ENCODE results near the gene MAP3K7CL. TPM values are rescaled to one million over a fixed set of nuclear protein-coding genes. Genes with fewer than 3 reads are reported as not detected.

MAP3K7CL gene
- polyA plus RNA-seq, 1 experiment: 11.0 TPM

DNA sequence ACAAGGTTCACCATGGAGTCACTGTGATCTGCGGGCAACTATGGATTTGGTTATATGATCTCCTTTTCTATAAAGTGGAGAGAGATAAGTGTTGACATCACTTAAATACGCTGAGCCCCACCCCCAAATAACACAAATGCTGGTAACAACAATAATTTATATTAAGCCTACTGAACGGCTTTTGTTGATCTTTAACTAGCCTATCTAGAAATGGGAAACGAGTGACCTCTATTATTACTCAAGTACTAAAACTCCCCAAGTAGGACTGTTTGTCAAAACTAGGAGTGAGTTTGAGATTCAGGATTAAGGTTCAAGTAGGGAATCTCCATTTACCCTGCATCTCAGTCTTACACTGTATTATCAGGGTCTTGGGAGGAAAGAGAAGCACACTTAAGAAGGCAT is 52.2 kb downstream of the MAP3K7CL start:
- no peak for DNase-seq (ENCODE audit: low read depth, low spot score)
- peak overlapping the region; percentile 82 for H3K27ac ChIP-seq (ENCODE audit: low read depth, low read length)
- H3K27me3 ChIP-seq (ENCODE audit: control insufficient read depth, insufficient read depth, low read length): no peaks in the 10 kb centered on the region
- ChIA-PET POLR2A (interaction anchor here (0.8 to 1.5 kb wide), 5 partner anchors 14 to 156 kb away, joined by 3 to 13 read pairs (median 3); partner anchors contain the start of gene BACH1), CTCF (interaction anchor here (1.3 kb wide), 1 partner anchor 189 kb away, joined by 3 read pairs; no protein-coding TSS in a partner anchor)
- H3K9me3 ChIP-seq (ENCODE audit: control insufficient read depth, insufficient read depth, low read length): no peaks in the 10 kb centered on the region
- TF ChIP-seq CTCF (IDR thresholded peaks at IDR 0.05; ENCODE audit: low read depth, low read length): no peak
- H3K4me3 ChIP-seq (ENCODE audit: low read depth, low read length): peak overlapping the region; percentile 11; the same call in 1 of the 2 replicates

GRCh38 chr21:29184037-29184436 is 53.6 kb downstream of the MAP3K7CL start:
- DNase-seq (ENCODE audit: low read depth, low spot score): no peak
- POLR2A ChIA-PET: no interaction called here
- no peaks in the 10 kb centered on the region for H3K27me3 ChIP-seq (ENCODE audit: control insufficient read depth, insufficient read depth, low read length)
- H3K9me3 ChIP-seq (ENCODE audit: control insufficient read depth, insufficient read depth, low read length): no peaks in the 10 kb centered on the region
- H3K27ac ChIP-seq (ENCODE audit: low read depth, low read length): no peak overlapping the region
- TF ChIP-seq CTCF (IDR thresholded peaks at IDR 0.05; ENCODE audit: low read depth, low read length): no peak
- H3K4me3 ChIP-seq (ENCODE audit: low read depth, low read length): no peak overlapping the region
- CTCF ChIA-PET: no interaction called here

GRCh38 chr21:29185172-29185571 is 54.7 kb downstream of the MAP3K7CL start:
- Histone ChIP-seq H3K9me3 (ENCODE audit: control insufficient read depth, insufficient read depth, low read length) (no peaks in the 10 kb centered on the region), H3K27me3 (ENCODE audit: control insufficient read depth, insufficient read depth, low read length) (no peaks in the 10 kb centered on the region), H3K4me3 (ENCODE audit: low read depth, low read length) (no peak overlapping the region), H3K27ac (ENCODE audit: low read depth, low read length) (no peak overlapping the region)
- POLR2A ChIA-PET: no interaction called here
- TF ChIP-seq CTCF (IDR thresholded peaks at IDR 0.05; ENCODE audit: low read depth, low read length): no peak
- no peak for DNase-seq (ENCODE audit: low read depth, low spot score)
- CTCF ChIA-PET: interaction anchor here (1.1 kb wide), 1 partner anchor 12 kb away, joined by 3 read pairs; no protein-coding TSS in a partner anchor

DNA sequence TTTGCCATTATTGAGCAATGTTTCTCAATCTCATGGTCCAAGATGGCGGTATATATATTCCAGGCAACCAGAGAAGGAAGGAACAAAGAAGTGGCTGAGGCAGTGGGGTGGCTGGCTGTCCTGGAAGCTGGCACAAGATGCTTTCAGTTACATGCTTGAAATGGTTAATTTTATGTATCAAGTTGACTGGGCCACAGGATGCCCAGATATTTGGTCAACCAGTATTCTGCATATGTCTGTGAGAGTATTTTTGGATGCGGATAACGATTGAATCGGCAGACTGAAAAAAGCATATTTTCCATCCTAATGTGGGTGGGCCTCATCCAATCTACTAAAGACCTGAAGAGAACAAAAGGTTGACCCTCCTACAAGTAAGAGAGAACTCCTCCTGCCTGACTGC is 55.2 kb downstream of the MAP3K7CL start:
- H3K27me3 ChIP-seq (ENCODE audit: control insufficient read depth, insufficient read depth, low read length): no peaks in the 10 kb centered on the region
- H3K27ac ChIP-seq (ENCODE audit: low read depth, low read length): no peak overlapping the region
- no peak for DNase-seq (ENCODE audit: low read depth, low spot score)
- ChIA-PET CTCF (interaction anchor here (1.1 kb wide), 1 partner anchor 12 kb away, joined by 3 read pairs; no protein-coding TSS in a partner anchor), POLR2A (no interaction called here)
- no peaks in the 10 kb centered on the region for H3K9me3 ChIP-seq (ENCODE audit: control insufficient read depth, insufficient read depth, low read length)
- TF ChIP-seq CTCF (IDR thresholded peaks at IDR 0.05; ENCODE audit: low read depth, low read length): no peak
- H3K4me3 ChIP-seq (ENCODE audit: low read depth, low read length): no peak overlapping the region

DNA sequence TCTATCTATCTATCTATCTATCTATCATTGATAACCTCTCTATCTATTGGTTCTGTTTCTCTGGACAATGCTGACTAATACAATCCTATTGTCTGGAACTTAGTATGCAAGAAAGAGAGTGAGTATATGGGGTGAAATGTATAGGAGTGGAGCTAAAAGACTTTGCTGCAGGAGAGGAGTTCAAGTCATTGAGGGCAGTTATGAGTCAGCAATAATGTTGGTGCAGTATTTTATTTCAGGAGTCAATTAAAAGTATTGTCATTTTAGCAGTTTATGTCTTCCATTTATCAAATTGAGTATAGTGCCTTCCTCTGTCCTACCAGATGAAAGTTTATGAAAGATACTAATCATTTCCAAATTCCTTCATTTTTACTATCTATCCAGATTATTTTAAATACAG is 55.8 kb downstream of the MAP3K7CL start:
- ChIA-PET POLR2A (no interaction called here), CTCF (no interaction called here)
- Histone ChIP-seq H3K27me3 (ENCODE audit: control insufficient read depth, insufficient read depth, low read length) (no peaks in the 10 kb centered on the region), H3K9me3 (ENCODE audit: control insufficient read depth, insufficient read depth, low read length) (no peaks in the 10 kb centered on the region), H3K27ac (ENCODE audit: low read depth, low read length) (no peak overlapping the region), H3K4me3 (ENCODE audit: low read depth, low read length) (no peak overlapping the region)
- DNase-seq (ENCODE audit: low read depth, low spot score): no peak
- no peak for TF ChIP-seq CTCF (IDR thresholded peaks at IDR 0.05; ENCODE audit: low read depth, low read length)

Measured in AG04450 (cell line).